ENCODE results near the gene RXRA.

The RXRA gene

DNA sequence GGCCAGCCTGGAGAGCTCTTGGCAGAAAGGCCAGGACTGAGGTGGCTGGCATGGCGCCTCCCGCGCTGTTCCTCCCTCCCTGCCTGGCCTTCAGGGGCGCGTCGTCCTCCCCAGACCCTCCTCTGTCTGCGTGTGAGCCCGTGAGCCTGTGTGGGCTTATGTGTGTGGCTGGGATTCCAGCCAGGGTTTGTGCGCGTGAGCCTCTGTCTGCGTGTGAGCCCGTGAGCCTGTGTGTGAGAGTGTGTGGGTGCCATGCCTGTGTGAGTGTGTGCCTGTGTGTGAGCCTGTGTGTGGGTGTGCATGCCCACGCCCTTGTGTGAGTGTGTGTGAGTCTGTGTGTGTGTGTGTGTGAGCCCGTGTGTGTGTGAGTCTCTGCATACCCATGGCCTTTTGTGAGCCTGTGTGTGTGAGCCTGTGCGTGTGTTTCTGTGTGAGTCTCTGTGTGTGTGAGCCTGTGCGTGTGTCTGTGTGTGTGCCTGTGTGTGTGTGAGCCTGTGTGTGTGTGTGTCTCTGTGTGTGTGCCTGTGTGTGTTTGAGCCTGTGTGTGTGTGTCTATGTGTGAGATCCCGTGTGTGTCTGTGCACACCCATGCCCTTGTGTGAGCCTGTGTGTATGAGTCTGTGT is 13.0 kb downstream of the RXRA start:
- DNase-seq: no peak

DNA sequence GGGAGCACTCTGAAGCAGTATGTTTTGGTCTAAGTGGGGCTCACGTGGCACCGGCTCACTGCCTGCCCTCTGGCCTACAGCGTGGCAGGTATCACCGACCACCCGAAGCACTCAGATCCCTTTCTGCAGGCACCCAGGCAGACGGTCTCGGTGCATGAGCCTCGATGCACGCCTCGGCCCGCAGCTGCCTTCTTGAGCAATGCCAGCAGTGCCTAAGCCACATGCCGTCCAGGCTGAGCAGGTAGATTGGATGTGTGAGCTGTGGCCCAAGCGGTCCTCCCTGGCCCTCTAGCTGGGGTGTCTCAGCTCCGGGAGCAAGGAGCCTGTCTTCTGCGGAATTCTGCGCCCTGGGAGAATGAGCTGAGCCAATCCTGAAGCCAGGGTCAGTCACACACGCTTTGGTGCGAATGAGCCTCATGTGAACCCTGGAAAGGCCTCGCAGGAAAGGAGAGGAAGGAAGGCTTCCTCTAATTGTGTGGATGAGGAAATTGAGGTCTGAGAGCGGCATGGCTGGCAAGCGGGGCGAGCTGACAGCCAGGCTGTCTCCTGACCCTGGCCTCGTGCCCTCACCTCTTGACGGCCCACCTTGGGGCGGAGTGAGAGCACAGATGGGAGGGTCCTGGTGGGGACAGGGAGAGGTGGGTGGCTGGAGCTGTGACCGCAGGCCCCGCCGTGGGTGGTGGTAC is 14.4 kb downstream of the RXRA start:
- no peak for DNase-seq

DNA sequence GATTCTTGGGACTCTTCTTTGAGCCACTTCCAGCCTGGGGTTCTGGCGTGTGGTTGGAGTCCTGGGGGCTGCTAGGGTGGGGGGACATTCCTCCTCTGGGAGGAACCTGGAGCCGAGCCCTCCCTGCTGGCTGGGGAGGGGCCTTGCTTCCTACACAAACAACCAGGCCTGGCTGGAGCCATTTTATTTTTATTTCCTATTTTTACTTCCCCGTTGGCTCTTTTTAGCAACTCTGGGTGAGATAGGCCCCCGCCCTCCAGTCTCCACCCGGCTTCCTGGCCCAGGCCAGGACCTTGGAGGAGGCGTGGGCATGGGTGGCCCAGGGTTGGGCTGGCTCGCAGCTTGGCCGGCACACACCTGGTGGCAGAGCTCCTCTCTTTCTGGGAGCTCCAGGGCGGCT is 15.1 kb downstream of the RXRA start:
- no peak for DNase-seq

DNA sequence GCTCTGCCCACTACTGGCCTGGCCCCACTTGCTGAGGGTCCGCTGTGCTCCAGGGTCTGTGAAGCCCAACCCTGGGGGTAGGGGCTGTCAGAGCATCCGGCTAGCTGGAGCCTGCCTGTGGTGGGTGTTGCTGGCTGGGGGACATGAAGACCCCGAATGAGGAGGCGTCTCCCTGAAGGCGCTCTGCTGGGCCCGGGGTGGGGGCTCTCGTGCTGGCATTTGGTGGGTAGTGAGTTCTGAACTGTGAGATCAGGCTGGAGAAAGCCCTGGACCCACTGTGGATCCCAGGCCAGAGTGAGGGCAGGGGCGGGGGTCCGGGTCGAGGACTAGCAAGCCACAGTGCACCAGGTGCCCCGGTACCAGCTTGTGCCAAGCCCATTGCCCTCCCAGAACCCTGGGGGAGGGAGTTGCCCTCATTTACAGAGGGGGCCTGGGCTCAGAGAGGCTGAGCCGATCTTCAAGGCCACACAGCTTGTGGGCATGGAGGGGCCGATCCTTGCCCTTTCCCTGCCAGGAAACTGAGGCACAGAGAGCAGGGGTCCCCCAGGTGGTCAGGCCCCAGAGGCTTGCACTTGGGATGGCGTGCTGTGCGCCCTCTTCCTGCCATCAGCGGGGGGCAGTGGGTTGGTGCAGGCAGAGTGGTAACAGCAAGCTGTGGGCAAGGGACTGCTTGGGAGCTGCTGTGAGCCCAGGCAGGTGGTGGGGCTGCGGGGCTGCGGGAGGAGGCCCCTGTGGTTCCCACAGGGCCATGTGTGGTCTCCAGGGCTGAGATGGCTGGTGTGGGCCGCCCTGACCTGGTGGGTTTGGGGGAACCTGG is 15.9 kb downstream of the RXRA start:
- DNase-seq: no peak

DNA sequence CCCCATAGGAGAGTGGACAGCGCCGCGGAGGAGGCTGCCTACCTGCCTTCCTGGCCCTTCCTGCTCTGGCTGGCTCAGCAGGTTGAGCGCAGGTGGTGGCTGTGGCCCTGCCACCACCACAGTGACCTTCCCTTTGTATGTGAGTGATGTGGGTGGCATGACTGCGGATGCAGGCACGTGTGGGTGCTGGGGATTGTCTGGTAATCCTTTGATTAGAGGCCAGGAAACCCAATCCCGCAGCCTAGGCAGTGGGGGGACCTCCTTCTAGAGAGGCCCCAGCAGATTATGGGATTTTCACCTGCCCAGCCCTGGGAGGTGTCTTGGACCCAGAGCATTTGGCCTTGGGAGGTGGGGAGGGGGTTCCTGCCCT is 16.5 kb downstream of the RXRA start:
- DNase-seq: no peak

DNA sequence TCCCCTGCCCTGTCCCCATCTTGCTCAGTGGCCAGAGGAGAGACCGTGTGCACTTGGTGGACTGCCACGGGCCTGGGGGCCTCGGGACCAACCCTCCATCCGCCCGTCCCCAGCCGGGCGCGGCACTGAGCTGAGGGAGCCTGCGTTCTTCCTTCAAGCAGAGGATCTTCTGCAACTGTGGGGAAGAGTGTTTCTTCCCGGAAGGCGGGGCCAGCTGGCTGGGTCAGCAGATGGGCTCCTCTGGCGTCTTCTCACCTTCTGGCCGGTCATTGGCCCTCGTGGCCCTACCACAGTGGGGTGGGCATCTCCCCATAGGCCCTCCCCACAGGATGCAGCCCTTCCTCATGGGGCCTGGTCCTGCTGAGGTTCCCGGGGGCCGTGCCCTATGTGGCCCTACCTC is 17.4 kb downstream of the RXRA start:
- no peak for DNase-seq

DNA sequence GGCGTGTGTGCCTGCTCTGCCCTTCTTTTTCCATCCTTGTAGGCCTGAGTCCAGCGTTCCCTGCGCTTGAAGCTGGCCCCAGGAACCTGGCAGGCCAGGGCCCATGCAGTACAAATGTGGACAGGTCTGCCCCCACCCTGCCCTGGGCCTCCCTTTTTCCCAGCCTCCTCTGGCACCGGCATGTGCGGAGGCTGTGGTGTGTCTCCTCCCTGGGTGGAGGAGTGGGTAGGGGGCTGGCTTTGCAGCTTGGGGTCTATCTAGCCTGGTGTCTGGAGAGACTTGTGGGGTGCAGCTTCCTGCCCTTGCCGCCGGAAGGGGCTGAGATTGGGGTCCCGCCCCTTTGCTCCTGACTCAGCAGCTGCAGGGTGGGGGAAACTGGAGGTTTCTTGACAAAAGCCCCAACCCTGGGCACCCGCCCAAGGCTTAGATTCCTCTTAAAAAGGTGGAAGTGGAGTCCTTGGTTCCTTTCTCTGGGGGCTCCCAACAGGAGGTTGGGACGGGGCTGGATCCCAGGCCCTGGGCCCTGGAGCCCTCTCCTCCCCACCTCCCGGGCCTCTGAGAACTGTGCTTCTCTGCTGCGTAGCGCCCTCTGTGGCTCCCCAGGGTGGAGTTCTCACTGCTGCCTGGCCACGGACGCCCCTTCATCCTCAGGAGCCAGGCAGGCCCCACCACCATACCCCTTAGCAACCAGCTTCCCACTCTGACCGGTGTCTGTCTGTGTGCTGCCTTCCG is 18.0 kb downstream of the RXRA start:
- DNase-seq: no peak

DNA sequence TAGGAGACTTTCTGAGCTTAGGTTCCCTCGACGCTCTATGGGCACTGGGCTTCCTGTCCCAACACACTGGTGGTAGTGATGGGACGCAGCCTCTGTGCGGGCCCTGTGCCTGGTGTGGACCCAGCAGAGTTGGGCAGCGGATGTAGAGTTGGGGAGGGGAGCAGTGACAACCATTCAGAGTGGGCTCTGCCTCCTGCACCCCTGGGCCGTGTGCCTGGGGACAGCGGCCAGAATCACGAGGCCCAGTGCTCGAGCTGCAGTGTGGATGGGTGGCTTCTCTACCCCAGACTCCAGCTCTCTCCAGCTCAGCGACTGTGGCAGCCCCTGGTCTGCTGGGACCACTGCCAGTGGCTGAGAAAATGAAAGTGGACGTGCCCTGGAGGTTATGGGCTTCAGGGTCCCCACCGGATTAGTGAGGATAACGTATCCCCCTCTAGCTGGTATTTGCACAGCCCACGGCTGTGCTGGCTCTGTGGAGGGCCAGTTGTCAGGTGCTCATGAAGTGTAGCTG is 18.6 kb downstream of the RXRA start:
- no peak for DNase-seq

DNA sequence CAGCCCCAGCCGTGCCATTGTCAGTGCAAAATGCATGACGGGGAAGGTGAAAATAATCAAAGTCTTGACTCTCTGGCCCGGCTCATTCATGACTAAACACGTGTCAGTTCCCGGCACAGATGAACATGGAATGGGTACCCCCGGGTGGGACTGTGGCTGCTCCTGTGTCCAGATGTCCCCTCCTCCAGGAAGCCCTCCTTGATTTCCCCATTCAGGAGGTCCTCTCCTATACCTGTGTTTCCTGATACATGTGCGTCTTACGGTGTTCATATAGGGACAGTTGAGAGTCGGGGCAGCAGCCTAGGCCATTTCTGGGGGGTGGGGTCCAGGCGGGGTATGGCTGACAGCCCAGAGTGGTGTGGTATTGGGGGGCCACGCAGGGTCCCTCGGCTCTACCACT is 19.5 kb downstream of the RXRA start:
- DNase-seq: no peak

DNA sequence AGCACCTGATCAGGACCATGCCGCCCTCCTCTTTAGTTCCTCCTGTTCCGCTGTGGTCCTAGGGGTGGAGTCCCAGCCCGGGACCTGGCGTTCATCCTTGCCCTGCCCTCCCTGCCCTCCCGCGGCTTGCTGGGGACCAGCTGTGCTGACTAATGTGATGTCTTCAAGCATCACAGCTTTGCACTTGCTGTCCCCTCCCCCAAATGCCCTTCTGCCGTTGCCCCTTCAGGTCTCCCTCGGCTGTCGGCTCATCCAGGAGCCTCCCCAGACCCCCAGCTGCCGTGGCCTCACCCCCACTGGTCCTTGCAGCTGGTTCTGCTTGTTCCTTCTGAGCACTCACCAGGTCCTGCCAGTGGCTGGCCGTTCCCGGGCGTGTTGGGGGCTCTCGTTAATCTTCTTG is 19.9 kb downstream of the RXRA start:
- DNase-seq: no peak

DNA sequence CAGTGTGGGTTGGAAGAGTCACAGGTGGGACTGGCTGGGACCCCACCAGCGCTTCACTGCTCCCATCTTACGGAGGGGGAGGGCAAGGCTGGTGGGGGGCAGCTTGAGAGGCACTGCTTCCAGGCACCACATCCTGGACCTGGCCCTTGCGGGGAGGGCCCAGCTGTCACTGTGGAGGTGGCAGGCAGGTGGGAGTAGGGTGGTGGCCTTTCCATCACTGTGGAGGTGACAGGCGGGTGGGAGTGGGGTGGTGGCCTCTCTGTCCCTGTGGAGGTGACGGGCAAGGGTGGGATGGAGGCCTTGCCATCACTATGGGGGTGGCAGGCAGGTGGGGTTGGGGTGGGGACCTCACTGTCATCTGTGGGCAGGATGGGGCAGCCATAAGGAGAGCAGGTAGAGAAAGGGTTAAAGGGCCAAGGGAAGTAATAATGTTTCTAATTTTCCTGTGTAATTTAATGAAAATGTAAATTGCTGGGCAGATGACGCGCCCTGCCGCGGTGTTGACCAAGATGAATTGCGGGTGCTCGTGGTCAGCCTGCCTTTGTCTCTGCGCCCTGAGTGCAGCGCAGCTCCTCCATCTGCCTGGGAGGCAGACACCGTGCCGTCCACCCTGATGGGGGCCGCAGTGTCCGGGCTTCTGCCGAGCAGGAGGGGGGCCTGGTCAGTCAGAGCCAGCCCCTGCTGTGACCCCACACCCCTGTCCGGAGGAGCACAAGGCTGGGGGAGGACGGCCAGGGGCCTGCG is 20.8 kb downstream of the RXRA start:
- no peak for DNase-seq

DNA sequence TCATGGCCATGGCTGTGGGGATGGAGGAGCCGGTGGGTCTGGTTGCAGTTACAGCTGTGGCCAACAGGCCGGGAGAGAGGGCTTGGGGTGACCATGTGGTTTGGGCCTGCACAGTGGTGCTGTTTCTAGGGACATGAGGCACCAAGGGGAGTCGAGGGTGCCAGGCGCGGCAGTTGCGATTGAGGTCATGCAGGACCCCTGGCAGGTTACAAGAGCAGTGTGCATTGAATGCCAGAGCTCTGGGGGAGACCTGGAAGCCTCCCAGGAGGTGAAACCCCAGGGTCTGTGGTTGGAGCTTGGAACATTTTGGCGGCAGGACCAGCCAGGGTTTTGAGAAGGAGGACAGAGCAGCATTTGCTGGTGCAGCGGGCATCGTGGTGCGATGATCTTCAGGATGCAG is 21.7 kb downstream of the RXRA start:
- no peak for DNase-seq

DNA sequence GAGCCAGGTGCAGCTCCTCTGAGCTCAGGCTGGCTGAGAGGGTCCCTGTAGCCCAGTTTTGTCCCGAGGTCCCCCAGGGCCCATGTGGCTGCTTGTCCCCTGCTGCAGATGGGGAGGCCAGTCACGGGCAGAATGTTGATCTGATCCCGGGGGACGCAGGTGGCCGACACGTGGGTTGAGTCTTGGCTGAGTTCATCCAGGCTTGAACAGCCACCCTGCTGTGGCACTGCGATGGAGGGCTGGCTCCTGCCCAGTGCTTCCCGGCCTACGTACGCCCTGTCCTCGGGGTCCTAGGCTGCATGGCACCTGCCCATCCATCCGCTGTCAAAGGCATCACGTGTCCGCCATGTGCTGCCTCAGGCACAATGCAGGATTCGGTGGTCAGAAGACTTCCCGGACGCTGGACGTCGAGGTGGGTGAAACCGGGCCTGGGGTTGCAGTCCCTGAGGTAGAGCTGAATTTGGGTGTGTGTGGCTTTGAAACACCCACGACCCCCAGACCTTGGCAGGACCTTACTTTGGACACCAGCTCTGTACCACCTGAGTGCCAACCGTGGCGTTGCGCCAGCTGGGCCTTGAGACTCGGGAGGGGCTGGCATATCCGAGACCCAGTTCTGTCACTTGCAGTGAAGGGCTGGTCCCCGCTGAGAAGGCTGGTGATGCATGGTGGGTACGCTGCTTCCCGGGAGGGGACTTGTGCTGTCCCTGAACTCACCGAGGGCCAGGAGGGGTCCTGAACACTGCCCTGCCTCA is 22.3 kb downstream of the RXRA start:
- DNase-seq: no peak

DNA sequence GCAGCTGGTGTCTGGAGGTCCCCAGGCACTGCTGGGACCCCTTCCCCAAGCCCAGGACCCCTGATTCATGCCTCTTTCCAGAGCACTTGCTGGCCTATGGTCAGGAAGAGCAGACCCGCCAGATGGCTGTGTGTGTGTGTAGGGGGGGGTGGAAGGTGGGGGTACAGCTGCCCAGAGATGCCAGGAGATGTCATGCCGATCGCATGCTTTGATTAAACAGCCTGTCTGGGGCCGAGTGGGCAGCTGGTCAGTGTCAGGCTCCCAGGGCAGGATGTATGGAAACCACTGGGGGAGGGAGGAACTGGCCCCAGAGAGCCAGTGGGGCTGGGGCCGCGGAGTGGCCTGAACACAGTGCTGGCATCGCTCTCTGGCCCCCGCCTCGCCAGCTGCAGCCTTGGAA is 23.7 kb downstream of the RXRA start:
- DNase-seq: no peak

DNA sequence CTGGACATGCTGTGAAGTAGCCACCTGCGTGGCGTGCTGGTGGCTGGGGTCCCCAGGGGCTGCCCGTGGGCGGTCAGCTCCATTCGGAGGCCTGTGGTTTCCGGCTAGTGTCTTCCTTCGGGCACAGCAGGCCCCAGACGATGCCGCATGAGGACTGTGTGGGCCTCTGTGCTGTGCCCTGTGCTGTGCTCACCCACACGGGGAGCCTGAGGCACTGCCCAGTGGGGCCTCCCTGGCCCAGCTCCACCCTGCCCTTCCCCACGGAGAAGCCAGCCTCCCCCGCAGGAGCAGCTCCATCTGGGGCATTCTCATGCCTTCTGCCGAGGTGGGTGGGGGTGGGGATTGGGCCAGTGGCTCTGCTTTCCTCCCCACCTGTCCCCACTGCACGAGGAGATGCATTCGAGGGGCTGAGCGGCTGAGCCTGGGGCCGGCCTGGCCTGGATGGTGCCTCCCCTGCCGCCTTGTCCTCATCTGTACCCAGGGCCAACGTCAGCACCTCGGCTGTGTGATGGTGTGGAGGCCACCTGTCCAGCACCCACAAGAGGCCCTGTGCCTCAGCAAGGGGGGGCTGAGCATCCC is 24.2 kb downstream of the RXRA start:
- DNase-seq: no peak

DNA sequence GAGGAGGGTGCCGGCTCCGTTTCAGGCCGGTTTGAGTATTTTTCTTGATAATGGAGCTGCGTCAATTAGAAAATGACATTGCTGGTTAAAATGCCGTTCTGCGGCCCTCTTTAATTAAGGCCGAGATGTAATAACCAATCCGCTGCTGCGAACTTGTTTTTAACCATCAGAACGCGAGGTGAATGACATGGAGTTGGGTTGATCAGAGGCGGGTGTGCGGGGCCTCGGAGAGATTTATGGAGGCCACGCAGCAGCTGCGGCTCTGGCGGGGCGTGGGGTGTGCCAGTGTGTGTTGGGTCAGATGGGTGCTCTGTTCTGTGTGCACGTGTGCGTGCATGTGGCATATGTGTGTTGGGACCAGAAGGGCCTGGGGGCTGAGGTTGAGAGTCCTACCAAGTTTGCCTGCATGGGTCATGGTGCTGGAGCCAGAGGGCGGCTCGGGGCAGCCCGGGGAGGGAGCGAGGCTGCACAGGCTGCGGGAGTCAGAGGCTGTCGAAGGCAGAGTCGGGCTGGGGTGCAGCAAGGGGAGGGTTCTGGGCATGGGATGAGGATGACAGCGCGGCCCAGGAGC is 25.4 kb downstream of the RXRA start:
- no peak for DNase-seq

DNA sequence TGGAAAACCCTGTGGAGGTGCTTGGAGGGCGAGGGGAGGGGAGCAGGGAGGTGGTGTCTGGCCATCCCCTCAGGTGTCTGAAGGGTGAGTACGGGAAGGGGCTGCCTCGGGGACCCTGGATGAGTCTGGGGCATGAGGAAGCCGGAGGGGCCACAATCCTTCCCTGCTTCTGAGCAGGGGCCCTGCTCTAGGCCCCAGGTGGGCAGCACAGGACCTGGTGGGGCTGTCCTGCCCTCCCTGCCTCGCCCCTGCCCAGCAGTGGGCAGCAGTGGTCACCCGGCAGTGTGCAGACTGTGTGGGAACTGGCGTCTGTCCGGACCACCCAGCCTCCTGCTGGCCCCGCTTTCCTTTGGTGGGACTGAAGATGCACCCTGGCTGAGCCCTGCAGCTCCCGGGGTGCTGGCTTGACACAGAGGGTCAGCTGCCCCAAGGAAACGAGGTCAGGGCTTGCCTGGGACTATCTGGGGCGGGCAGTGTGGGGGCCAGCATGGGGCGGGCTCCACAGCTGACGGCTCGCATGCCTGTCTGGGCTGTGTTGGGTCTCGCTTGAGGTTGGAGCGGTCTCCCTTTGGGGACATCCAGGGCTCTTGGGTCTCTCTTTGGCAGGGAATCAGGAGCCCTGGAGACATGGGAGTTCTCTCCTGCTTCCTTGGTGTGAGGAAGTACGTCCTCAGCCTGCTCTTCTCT is 26.1 kb downstream of the RXRA start:
- DNase-seq: no peak

DNA sequence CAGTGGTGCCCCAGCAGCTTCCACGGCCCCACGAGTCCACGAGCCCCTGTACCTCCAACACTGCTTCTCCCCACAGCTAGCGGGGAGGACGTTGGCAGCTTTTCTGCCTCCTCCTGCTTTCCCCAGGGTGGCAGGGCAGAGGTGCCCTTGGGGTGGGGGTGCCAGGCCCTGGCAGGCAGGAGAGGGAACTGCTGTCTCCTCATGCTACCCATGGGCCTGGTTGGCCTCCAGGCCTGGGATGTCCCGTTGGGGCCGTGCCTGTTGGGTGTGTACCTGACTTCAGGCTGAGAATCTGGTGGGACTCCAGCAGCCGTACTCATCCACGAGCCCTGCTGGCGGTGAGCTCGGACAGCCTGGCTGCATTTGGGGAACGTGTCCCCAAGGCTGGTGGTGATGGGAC is 27.3 kb downstream of the RXRA start:
- DNase-seq: no peak

DNA sequence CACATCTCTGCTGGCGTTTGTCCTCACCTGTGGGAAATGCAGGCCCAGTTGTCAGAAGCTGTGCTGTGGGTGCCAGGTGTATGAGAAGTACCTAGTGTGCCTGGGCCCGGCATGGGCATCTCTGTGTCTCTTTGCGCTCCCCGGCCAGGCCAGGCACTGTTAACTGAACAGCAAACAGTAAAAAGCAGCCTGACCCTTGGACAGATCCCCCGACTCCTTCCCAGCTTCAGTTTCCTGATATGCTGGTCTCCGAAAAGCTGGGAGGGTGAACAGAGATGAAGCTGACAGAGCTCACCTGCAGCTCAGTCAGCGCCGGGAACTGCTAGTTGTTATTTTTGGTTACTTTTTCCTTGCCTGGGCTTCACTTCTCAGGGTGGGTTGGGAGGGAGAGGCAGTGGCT is 28.9 kb downstream of the RXRA start:
- DNase-seq: no peak

DNA sequence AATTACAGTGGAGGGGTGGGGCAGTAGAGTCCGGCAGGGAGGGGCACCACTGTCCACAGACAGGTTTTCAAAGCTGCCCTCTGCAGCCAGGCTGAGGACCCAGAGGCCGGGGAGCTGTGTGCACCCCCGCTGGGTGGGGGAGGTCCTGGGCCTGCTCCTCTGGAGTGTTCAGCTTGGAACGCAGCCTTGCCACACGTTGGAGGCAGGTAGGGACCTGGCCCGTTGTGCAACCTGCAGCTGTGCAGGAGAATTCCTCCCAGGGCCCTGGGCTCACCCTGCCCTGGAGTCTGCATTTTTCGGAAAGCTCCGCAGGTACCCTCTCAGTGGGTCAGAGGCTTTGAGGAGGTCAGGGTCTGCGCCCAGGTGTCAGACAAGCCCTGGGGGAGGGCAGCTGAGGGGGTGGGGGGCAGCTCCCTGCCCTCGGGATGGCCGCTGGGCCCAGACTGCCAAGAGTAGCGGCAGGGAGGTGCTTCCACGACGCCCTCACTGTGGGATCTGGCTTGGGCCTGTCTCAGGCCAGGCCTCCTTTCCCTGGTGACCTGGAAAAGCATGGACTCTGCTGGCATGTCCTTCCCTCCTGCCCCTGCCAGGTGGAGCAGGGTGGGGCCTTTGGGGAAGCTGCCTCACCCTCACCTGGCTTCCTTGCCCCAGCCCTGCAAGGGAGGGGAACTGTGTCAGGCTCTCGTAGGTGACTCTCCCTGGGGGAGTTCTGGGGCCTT is 29.5 kb downstream of the RXRA start:
- DNase-seq: no peak
